ENCODE data around the gene DYNC2LI1.

Gene DYNC2LI1

DNA sequence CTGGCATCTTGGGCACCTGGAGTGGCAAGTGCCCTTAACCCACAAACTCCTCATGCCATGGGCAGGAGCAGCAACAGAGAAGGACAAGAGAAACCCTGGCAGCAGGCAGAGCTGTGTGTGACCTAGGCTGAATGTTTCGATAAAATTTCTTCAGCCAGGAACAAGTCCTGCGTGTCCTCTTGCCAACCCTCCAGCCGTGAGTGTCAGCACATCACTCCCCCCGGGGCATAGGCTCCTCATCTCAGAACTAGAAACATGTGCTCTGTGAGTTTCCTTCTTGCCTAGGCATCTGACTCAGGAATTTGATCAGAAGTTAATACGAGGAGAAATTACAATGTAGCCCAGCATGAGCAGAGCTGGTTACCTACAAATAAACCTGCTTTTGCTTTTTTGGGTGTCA is 67.1 kb downstream of the DYNC2LI1 start:
- Histone ChIP-seq H3K4me1 (ENCODE audit: control insufficient read depth, insufficient read depth, low read length) (no peaks in the 10 kb centered on the region), H3K9me3 (ENCODE audit: control insufficient read depth, low read length) (no peaks in the 10 kb centered on the region), H3K36me3 (ENCODE audit: control insufficient read depth, insufficient read depth, low read length) (no peaks in the 10 kb centered on the region), H3K4me3 (ENCODE audit: low read length) (no peak overlapping the region), H3K9ac (ENCODE audit: low read length) (no peak overlapping the region), H3K27me3 (ENCODE audit: control insufficient read depth, insufficient read depth, low read length) (no peaks in the 10 kb centered on the region)

DNA sequence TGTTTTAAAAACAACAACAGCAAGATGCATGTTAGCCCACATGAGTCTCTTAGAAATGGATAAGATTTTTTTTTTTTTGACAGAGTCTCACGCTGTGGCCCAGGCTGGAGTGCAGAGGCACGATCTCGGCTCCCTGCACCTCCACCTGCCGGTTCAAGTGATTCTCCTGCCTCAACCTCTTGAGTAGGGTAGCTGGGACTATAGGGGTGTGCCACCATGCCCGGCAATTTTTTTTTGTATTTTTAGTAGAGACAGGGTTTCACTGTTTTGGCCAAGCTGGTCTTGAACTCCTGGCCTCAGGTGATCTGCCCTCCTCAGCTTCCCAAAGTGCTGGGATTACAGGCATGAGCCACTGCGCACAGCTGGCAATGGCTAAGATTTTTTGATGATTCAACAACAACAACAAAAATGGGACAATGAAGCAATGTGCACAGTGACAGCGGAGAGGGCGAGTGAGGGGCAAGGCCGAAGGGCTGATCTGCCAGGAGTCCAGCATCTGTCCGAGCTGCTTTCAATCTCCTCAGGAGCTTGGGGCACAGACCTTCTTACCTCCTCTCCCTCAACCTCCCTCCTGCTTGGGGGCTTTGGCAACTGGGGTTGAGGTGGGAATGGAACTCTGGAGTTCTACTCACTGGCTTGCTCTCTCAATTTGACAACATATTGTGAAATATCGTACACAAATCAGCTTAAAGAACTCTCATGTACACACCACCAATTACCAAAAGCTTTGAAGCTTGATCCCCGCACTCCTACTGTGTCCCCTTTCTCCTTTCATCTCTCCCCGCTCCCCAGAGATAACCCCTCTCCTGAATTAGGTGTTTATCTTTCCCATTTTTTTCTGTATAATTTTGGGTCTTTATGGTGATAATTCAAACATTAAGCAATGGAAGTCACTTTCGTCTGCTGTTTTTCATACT is 68.4 kb downstream of the DYNC2LI1 start:
- Histone ChIP-seq H3K9ac (ENCODE audit: low read length) (no peak overlapping the region), H3K27me3 (ENCODE audit: control insufficient read depth, insufficient read depth, low read length) (no peaks in the 10 kb centered on the region), H3K4me3 (ENCODE audit: low read length) (no peak overlapping the region), H3K4me1 (ENCODE audit: control insufficient read depth, insufficient read depth, low read length) (no peaks in the 10 kb centered on the region), H3K36me3 (ENCODE audit: control insufficient read depth, insufficient read depth, low read length) (no peaks in the 10 kb centered on the region), H3K9me3 (ENCODE audit: control insufficient read depth, low read length) (no peaks in the 10 kb centered on the region)

DNA sequence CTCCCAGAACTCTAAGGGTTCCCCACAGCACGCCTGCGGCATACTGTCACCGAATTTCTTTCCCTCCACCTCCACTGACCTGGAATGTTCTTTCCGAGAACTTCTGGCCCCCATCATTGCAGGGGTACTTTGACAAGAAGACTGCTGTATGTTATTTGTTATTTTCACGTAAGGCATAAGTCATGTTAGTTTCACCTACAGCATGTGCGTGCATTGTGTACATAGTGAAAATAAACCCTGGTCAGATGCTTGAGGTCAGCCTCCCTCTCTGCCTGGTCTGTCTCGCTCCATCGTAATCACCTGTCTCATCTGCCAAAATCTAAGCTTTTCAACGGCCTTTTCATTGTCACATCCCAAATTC is 69.0 kb downstream of the DYNC2LI1 start:
- H3K9ac ChIP-seq (ENCODE audit: low read length): no peak overlapping the region

DNA sequence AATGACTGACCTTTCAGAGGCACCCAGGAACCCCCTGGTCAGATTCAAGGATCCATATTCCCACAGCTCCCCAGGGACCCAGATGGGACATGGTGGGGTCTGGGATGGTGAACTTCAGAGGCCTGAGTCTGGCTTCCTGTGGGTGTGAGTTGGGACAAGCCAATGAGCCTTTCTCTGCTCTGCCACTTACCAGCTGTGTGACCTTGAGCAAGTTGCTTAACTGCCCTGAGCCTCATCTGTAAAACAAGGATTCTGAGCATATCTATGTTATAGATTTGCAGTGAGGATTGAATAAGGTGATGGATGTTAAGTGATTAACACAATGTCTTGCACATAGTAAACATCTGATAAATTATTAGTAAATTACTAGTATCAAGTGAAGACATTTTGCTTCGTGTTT is 71.3 kb downstream of the DYNC2LI1 start:
- Histone ChIP-seq H3K9me3 (ENCODE audit: control insufficient read depth, low read length) (no peaks in the 10 kb centered on the region), H3K27me3 (ENCODE audit: control insufficient read depth, insufficient read depth, low read length) (no peaks in the 10 kb centered on the region), H3K4me3 (ENCODE audit: low read length) (no peak overlapping the region), H3K4me1 (ENCODE audit: control insufficient read depth, insufficient read depth, low read length) (no peaks in the 10 kb centered on the region), H3K36me3 (ENCODE audit: control insufficient read depth, insufficient read depth, low read length) (no peaks in the 10 kb centered on the region), H3K9ac (ENCODE audit: low read length) (no peak overlapping the region)

More for the DNA sequence above, 69.0 kb downstream of the DYNC2LI1 start:
- H3K4me1 ChIP-seq (ENCODE audit: control insufficient read depth, insufficient read depth, low read length): no peaks in the 10 kb centered on the region
- no peak overlapping the region for H3K4me3 ChIP-seq (ENCODE audit: low read length)
- no peaks in the 10 kb centered on the region for H3K9me3 ChIP-seq (ENCODE audit: control insufficient read depth, low read length)
- H3K36me3 ChIP-seq (ENCODE audit: control insufficient read depth, insufficient read depth, low read length): no peaks in the 10 kb centered on the region
- no peaks in the 10 kb centered on the region for H3K27me3 ChIP-seq (ENCODE audit: control insufficient read depth, insufficient read depth, low read length)

DNA sequence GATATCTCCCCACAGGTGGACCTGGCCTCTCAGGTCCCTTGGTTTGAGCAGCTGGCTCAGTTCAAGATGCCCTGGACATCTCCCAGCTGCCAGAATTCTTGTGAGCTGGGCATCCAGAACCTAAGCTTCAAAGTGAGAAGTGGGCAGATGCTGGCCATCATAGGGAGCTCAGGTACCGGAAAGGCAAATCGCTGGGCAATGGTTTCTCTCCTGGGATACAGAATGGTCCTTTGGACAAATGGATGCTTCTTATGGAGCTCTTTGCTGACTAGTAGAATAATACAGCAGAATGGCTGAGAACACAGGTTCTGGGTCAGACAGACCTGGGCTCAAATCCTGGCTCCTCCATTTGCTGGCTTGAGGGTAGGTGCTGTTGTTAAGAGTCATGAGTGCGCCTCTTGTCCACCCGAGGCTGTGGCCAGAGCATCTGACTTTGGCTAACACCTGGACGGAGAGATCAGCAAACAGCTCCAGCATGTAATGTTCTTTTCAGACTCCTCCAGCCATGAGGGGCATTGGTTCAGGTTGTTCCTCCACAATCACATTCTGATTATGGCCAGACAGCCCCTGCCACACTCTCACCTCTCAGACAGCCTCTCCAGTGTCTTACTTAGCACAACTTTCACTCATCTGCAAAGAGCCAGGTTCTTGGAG is 72.4 kb downstream of the DYNC2LI1 start:
- Histone ChIP-seq H3K36me3 (ENCODE audit: control insufficient read depth, insufficient read depth, low read length) (no peaks in the 10 kb centered on the region), H3K4me1 (ENCODE audit: control insufficient read depth, insufficient read depth, low read length) (no peaks in the 10 kb centered on the region), H3K4me3 (ENCODE audit: low read length) (no peak overlapping the region), H3K9ac (ENCODE audit: low read length) (no peak overlapping the region), H3K9me3 (ENCODE audit: control insufficient read depth, low read length) (no peaks in the 10 kb centered on the region), H3K27me3 (ENCODE audit: control insufficient read depth, insufficient read depth, low read length) (no peaks in the 10 kb centered on the region)

DNA sequence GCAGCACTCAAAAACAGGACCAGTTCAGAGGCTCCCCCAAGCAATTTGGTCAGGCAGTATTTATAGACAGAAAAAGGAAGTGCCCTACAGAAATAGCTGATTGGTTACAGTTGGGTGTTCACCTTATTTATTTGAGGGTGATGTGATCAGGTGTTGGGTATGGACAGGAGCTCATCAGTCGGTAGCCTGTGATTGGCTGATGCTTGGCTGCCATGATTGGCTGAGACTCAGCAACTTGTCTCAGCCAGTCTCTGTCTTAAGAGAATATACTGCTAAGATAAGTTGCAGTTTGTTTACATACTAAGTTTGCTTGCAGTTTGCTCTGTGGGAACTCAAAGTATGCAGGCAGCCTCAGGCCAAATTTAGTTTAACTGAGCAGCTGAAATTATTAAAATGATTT is 74.4 kb downstream of the DYNC2LI1 start:
- Histone ChIP-seq H3K27me3 (ENCODE audit: control insufficient read depth, insufficient read depth, low read length) (no peaks in the 10 kb centered on the region), H3K4me1 (ENCODE audit: control insufficient read depth, insufficient read depth, low read length) (no peaks in the 10 kb centered on the region), H3K9me3 (ENCODE audit: control insufficient read depth, low read length) (no peaks in the 10 kb centered on the region), H3K9ac (ENCODE audit: low read length) (no peak overlapping the region), H3K4me3 (ENCODE audit: low read length) (no peak overlapping the region), H3K36me3 (ENCODE audit: control insufficient read depth, insufficient read depth, low read length) (no peaks in the 10 kb centered on the region)

DNA sequence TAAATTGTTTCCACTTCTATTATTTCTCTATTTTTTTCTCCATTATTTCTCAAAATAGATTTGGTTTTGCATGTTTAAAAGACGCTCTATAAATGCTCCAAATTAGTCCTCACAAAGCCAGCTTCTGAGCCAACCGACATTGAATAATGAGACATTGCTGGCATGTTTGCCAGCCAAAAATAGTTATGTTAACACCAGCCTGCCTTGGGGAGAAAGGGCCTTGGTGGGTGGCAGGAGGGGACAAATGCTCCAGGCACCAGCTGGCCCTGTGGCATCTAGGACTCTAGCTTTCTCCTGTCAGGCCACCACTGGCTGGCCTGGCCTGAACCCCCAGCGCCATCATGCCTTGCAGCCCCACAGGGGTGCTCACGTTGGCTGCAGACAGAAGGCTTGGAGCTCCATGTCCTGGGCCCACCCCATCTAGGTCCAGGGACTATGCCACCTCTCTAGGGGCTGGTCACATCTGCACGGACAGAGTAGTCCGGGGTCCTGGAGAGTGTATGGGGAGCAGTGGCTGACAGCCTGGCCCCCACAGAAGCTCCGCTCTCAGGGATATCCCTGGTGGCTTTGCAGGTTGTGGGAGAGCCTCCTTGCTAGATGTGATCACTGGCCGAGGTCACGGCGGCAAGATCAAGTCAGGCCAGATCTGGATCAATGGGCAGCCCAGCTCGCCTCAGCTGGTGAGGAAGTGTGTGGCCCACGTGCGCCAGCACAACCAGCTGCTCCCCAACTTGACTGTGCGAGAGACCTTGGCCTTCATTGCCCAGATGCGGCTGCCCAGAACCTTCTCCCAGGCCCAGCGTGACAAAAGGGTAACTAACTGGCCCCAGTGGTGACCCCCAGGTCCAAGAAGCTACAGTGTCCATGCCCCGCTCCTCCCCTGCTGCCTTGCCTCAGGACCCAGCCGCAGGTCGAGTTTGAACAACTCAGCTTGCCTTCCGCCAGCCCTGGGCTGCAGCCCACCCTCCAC is 77.5 kb downstream of the DYNC2LI1 start:
- no peak overlapping the region for H3K9ac ChIP-seq (ENCODE audit: low read length)
- H3K27me3 ChIP-seq (ENCODE audit: control insufficient read depth, insufficient read depth, low read length): peaks cover 11% of the 10 kb centered on the region
- H3K4me1 ChIP-seq (ENCODE audit: control insufficient read depth, insufficient read depth, low read length): no peaks in the 10 kb centered on the region
- no peaks in the 10 kb centered on the region for H3K9me3 ChIP-seq (ENCODE audit: control insufficient read depth, low read length)
- H3K4me3 ChIP-seq (ENCODE audit: low read length): no peak overlapping the region
- H3K36me3 ChIP-seq (ENCODE audit: control insufficient read depth, insufficient read depth, low read length): no peaks in the 10 kb centered on the region

DNA sequence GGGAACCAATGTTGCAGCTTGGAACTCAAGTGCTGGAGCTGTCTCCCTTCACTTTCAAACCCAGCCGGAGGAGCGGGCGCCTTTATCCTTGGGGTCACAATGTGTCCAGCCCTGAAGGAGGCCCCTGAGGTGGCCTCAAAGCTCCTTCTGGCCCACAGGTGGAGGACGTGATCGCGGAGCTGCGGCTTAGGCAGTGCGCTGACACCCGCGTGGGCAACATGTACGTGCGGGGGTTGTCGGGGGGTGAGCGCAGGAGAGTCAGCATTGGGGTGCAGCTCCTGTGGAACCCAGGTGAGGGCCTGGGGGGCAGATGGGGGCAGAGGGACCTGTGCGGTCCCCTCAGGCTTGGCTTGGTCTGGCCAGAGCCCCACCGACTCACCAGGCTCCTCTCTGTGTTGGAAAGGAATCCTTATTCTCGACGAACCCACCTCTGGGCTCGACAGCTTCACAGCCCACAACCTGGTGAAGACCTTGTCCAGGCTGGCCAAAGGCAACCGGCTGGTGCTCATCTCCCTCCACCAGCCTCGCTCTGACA is 78.4 kb downstream of the DYNC2LI1 start:
- no peaks in the 10 kb centered on the region for H3K36me3 ChIP-seq (ENCODE audit: control insufficient read depth, insufficient read depth, low read length)
- H3K9me3 ChIP-seq (ENCODE audit: control insufficient read depth, low read length): no peaks in the 10 kb centered on the region
- H3K9ac ChIP-seq (ENCODE audit: low read length): no peak overlapping the region
- H3K4me1 ChIP-seq (ENCODE audit: control insufficient read depth, insufficient read depth, low read length): no peaks in the 10 kb centered on the region
- peaks cover 11% of the 10 kb centered on the region for H3K27me3 ChIP-seq (ENCODE audit: control insufficient read depth, insufficient read depth, low read length)
- no peak overlapping the region for H3K4me3 ChIP-seq (ENCODE audit: low read length)

DNA sequence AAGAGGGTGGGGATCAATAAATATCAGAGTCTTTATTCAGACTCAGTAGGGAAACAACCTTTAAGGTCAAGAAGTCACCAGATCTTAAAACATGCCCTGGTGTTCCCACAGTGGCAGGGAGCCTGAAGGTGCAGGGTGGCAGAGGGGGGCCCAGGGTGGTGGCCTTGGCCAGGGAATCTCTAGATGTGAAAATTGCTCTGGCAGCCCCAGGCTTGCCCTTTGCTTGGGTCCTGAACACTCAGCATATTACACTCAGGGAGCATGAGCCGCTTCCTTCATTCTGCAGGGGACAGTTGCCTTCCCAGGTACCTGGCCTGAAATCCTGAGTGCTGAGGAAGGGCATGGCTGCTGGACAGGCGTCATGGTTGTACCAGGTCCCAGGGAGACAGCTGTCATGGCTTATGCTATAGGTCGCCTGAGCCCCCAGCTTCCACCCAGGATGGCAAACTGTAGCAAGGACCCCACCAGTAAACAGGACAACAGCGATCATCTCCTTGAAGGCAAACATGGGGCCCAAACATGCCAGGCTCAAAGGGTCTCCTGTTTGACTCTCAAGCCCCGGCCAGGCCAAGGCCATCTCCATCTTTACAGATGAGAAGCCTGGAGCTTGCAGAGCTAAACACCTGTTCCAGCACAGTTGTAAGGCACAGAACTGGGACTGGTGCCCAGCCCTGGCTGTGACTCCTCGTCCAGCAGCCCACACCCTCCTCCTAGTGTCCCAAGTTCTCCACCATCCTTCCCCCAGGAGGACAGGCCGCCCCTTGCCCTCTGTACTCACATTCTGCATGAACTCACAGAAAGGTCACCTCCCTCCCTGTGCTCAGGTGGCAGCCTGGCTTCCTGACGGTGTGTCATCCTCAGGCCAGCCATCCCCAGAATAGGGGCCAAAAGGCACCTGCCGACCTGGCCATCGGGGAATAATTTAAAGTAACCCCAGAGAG is 79.6 kb downstream of the DYNC2LI1 start:
- Histone ChIP-seq H3K4me3 (ENCODE audit: low read length) (no peak overlapping the region), H3K9ac (ENCODE audit: low read length) (no peak overlapping the region), H3K36me3 (ENCODE audit: control insufficient read depth, insufficient read depth, low read length) (no peaks in the 10 kb centered on the region), H3K4me1 (ENCODE audit: control insufficient read depth, insufficient read depth, low read length) (no peaks in the 10 kb centered on the region), H3K27me3 (ENCODE audit: control insufficient read depth, insufficient read depth, low read length) (peaks cover 11% of the 10 kb centered on the region), H3K9me3 (ENCODE audit: control insufficient read depth, low read length) (no peaks in the 10 kb centered on the region)

DNA sequence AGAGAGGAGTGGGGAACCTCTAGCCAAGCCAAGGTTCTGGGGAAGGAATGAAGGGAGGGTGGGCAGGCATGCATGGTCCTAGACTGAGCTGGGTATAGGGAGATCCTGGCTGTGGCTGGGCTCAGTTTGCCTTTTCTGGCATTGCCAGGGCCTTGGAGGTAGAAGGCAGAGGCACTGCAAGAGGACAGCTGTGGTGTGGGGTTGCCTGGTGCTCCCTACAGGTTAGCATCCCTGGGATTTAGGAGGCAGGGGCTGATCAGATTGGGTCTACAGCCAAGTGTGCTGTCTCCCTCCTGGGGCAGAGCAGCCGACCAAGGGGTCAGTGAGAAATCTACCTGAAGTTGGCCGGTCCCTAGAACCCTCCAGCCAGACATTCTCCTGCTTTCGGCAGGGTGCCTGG is 80.8 kb downstream of the DYNC2LI1 start:
- peaks cover 11% of the 10 kb centered on the region for H3K27me3 ChIP-seq (ENCODE audit: control insufficient read depth, insufficient read depth, low read length)

DNA sequence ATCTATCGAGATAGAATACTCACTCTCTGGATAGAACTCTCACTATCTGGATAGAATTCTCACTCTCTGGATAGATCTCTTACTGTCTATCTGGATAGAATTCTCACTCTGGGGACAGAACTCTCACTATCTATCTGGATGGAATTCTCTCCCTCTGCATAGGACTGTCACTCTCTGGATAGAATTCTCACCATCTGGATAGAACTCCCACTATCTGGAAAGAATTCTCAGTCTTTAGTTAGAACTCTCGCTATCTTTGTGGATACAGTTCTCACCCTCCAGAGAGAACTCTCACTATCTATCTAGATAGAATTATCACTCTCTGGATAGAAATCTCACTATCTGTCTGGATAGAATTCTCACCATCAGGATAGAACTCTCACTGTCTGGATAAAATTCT is 81.5 kb downstream of the DYNC2LI1 start:
- Histone ChIP-seq H3K4me1 (ENCODE audit: control insufficient read depth, insufficient read depth, low read length) (no peaks in the 10 kb centered on the region), H3K9me3 (ENCODE audit: control insufficient read depth, low read length) (no peaks in the 10 kb centered on the region), H3K9ac (ENCODE audit: low read length) (no peak overlapping the region), H3K36me3 (ENCODE audit: control insufficient read depth, insufficient read depth, low read length) (no peaks in the 10 kb centered on the region), H3K27me3 (ENCODE audit: control insufficient read depth, insufficient read depth, low read length) (peaks cover 11% of the 10 kb centered on the region), H3K4me3 (ENCODE audit: low read length) (no peak overlapping the region)

More for the DNA sequence above, 80.8 kb downstream of the DYNC2LI1 start:
- no peaks in the 10 kb centered on the region for H3K36me3 ChIP-seq (ENCODE audit: control insufficient read depth, insufficient read depth, low read length)
- H3K4me3 ChIP-seq (ENCODE audit: low read length): no peak overlapping the region
- no peak overlapping the region for H3K9ac ChIP-seq (ENCODE audit: low read length)
- H3K9me3 ChIP-seq (ENCODE audit: control insufficient read depth, low read length): no peaks in the 10 kb centered on the region
- no peaks in the 10 kb centered on the region for H3K4me1 ChIP-seq (ENCODE audit: control insufficient read depth, insufficient read depth, low read length)

All from mucosa of stomach (tissue), 1 donor.